Endothelial cell of umbilical vein (primary cell): ENCODE measurements around the gene MIEF1. TPM values are rescaled to one million over a fixed set of nuclear protein-coding genes. Genes with fewer than 3 reads are reported as not detected.

Source experiments
- BruUV-seq: library from RNA; stranded (reverse); fragments of 400-500 nt; replicated peaks from 2 replicates; lab custom pipeline; 2021; lab: Mats Ljungman, UMichigan
- CTCF ChIA-PET: fragments of 300-600, 350-600 bp; sonication (Branson Sonifier 250); formaldehyde crosslinking; loops from one replicate; lab custom pipeline; 2021; ENCODE audit warnings: antibody characterized with exemption, inconsistent platforms; lab: Charles Lee
- POLR2A ChIA-PET: fragments of 300-600, 350-600 bp; sonication (Branson Sonifier 250); formaldehyde crosslinking; loops from one replicate; lab custom pipeline; 2021; ENCODE audit warnings: antibody characterized with exemption, inconsistent platforms; lab: Charles Lee
- DNase-seq: peaks from one replicate; pipeline ENCODE4 v3.0.0-alpha.2; 2011; ENCODE audit warnings: low read depth, low spot score
- FAIRE-seq: peaks from 2 replicates; lab custom pipeline; 2011; peaks lifted over from hg19 to GRCh38; lab: Jason Lieb, UNC
- H2AFZ ChIP-seq: 2 replicates; pipeline ENCODE4 v1.6.0; 2012; ENCODE audit warnings: low read depth, low read length, control low read depth, inconsistent platforms
- H3K27ac ChIP-seq: 2 replicates; pipeline ENCODE4 v1.5.1; 2011; ENCODE audit warnings: low read depth, mild to moderate bottlenecking, control low read depth, low read length, moderate library complexity; ENCODE audit not compliant: insufficient read depth
- H3K27me3 ChIP-seq, 2 experiments: 2 replicates each; pipeline versions ENCODE4 v1.6.0 to v1.6.1; 2011; ENCODE audit warnings: low read length in 2 of 2, mixed read lengths in 1 of 2; ENCODE audit not compliant: control insufficient read depth in 2 of 2, insufficient read depth in 2 of 2
- H3K36me3 ChIP-seq, 2 experiments: 2 replicates in 1 of 2; 3 replicates in 1 of 2; pipeline ENCODE4 v1.5.1; 2011; ENCODE audit warnings: low read length in 2 of 2, mild to moderate bottlenecking in 1 of 2, moderate library complexity in 1 of 2; ENCODE audit not compliant: control insufficient read depth in 2 of 2, insufficient read depth in 2 of 2; ENCODE audit errors: extremely low read depth in 1 of 2
- H3K4me1 ChIP-seq: 3 replicates; pipeline ENCODE4 v1.5.1; 2011; ENCODE audit warnings: mild to moderate bottlenecking, low read length; ENCODE audit not compliant: control insufficient read depth, insufficient read depth; ENCODE audit errors: extremely low read depth
- H3K4me2 ChIP-seq: 2 replicates; pipeline ENCODE4 v1.6.1; 2011; ENCODE audit warnings: low read length, control low read depth, mixed read lengths; ENCODE audit not compliant: insufficient read depth
- H3K4me3 ChIP-seq, 3 experiments: fragments of 200-600 bp in 1 of 3; sonication (generic), shearing (Covaris generic) in 1 of 3; replicated peaks in 1 of 3; 2 replicates each; pipeline ENCODE4 v1.5.1; 2011 to 2016; ENCODE audit warnings: control low read depth in 3 of 3, low read length in 3 of 3, mild to moderate bottlenecking in 2 of 3, inconsistent platforms in 1 of 3, low read depth in 1 of 3, moderate library complexity in 1 of 3; ENCODE audit not compliant: insufficient read depth in 1 of 3
- H3K79me2 ChIP-seq: 2 replicates; pipeline ENCODE4 v1.6.0; 2012; ENCODE audit warnings: low read length, inconsistent platforms; ENCODE audit not compliant: control insufficient read depth, insufficient read depth
- H3K9ac ChIP-seq: replicated peaks from 2 replicates; pipeline ENCODE3; 2011; ENCODE audit warnings: low read length, control low read depth; ENCODE audit not compliant: insufficient read depth; ENCODE audit errors: extremely low read depth
- H3K9me1 ChIP-seq: replicated peaks from 3 replicates; pipeline ENCODE4 v1.6.0; 2011; ENCODE audit warnings: mild to moderate bottlenecking, low read length; ENCODE audit not compliant: control insufficient read depth, insufficient read depth; ENCODE audit errors: extremely low read depth
- H3K9me3 ChIP-seq: replicated peaks from 2 replicates; pipeline ENCODE4 v1.5.1; 2012; ENCODE audit warnings: low read length, inconsistent platforms; ENCODE audit not compliant: control insufficient read depth, insufficient read depth
- H4K20me1 ChIP-seq: replicated peaks from 2 replicates; pipeline ENCODE3; 2011; ENCODE audit warnings: mild to moderate bottlenecking, low read length; ENCODE audit not compliant: control insufficient read depth, insufficient read depth; ENCODE audit errors: extremely low read depth
- EZH2 ChIP-seq: IDR thresholded peaks from 2 replicates; pipeline ENCODE4 v1.6.1; 2012; ENCODE audit warnings: borderline replicate concordance, low read depth, mild to moderate bottlenecking, moderate library complexity, low read length, inconsistent platforms; ENCODE audit not compliant: severe bottlenecking
- FOS ChIP-seq: IDR thresholded peaks from 2 replicates; pipeline ENCODE4 v1.6.1; 2011; ENCODE audit warnings: mild to moderate bottlenecking, low read length, moderate library complexity, borderline replicate concordance; ENCODE audit not compliant: insufficient read depth
- GATA2 ChIP-seq: IDR thresholded peaks from 2 replicates; pipeline ENCODE4 v1.7.0; 2011; ENCODE audit warnings: low read depth, mild to moderate bottlenecking, moderate library complexity, mixed read lengths, low read length; ENCODE audit not compliant: insufficient read length, insufficient read depth
- JUN ChIP-seq: IDR thresholded peaks from 2 replicates; pipeline ENCODE4 v1.6.1; 2011; ENCODE audit warnings: borderline replicate concordance, low read depth; ENCODE audit not compliant: insufficient read length, insufficient read depth
- MYC ChIP-seq: IDR thresholded peaks from one replicate; pipeline ENCODE4 v1.6.1; 2011; ENCODE audit warnings: mild to moderate bottlenecking, low read depth, low read length
- POLR2A ChIP-seq: IDR thresholded peaks from 2 replicates; pipeline ENCODE4 v1.6.1; 2012; ENCODE audit warnings: low read depth, mild to moderate bottlenecking, control low read depth, low read length
- POLR2AphosphoS5 ChIP-seq: IDR thresholded peaks from 2 replicates; pipeline ENCODE4 v1.6.1; 2012; ENCODE audit warnings: low read depth, mild to moderate bottlenecking, control low read depth, low read length, moderate library complexity; ENCODE audit not compliant: insufficient read depth
- dilution Hi-C: fragments of 300-500 bp; cut with MboI; formaldehyde crosslinking; loops from one replicate; pipeline ENCODE4 v1.15.0; 2019; ENCODE audit warnings: low sequenced_read_pairs; ENCODE audit not compliant: extremely low pct_ligation_motif_present
- intact Hi-C: fragments of 100-400 bp; cut with micrococcal nuclease; formaldehyde crosslinking; loops from one replicate; pipeline ENCODE4 v1.10.0; 2022
- polyA plus RNA-seq, 4 experiments: library from polyadenylated mRNA; depleted of rRNA in 3 of 4; stranded (reverse) in 3 of 4; unstranded in 1 of 4; fragments of >200 nt; gene quantifications; 2 replicates each; pipeline versions ENCODE4 v1.2.1 to v1.2.3, GENCODE V29; 2011 to 2012; ENCODE audit warnings: missing spikeins in 1 of 4
- total RNA-seq: library from RNA; stranded (reverse); gene quantifications from 2 replicates; pipeline ENCODE4 v1.2.3, GENCODE V29; 2021
- TF ChIP-seq, protein P1 (sequence below), 2 donors: IDR thresholded peaks; 1 replicate in 1 of 2; 2 replicates in 1 of 2; pipeline ENCODE4 v1.5.1; 2011; ENCODE audit warnings: low read length in 2 of 2, mild to moderate bottlenecking in 2 of 2, moderate library complexity in 2 of 2, control low read depth in 1 of 2, inconsistent platforms in 1 of 2, low read depth in 1 of 2; ENCODE audit not compliant: insufficient read depth in 1 of 2; ENCODE audit errors: extremely low read depth in 1 of 2
- TF ChIP-seq, protein P2 (sequence below): IDR thresholded peaks from 2 replicates; pipeline ENCODE4 v1.6.1; 2011; ENCODE audit not compliant: insufficient read depth, insufficient read length

Gene MIEF1
- total and polyA plus RNA-seq, 2 donors (not counting 3 experiments of a cell fraction or from before 2014, with no cell fraction given): 14.2 to 31.1 TPM

- CTCF ChIA-PET: no interaction called here
- no TSS peak for BruUV-seq
- no peak for TF ChIP-seq EZH2
- no peak for TF ChIP-seq FOS
- TF ChIP-seq MYC: no peak
- no peak for TF ChIP-seq JUN
- no peak for TF ChIP-seq POLR2AphosphoS5
- TF ChIP-seq POLR2A: no peak
- no peak for TF ChIP-seq GATA2
- TF ChIP-seq, protein P1, sequence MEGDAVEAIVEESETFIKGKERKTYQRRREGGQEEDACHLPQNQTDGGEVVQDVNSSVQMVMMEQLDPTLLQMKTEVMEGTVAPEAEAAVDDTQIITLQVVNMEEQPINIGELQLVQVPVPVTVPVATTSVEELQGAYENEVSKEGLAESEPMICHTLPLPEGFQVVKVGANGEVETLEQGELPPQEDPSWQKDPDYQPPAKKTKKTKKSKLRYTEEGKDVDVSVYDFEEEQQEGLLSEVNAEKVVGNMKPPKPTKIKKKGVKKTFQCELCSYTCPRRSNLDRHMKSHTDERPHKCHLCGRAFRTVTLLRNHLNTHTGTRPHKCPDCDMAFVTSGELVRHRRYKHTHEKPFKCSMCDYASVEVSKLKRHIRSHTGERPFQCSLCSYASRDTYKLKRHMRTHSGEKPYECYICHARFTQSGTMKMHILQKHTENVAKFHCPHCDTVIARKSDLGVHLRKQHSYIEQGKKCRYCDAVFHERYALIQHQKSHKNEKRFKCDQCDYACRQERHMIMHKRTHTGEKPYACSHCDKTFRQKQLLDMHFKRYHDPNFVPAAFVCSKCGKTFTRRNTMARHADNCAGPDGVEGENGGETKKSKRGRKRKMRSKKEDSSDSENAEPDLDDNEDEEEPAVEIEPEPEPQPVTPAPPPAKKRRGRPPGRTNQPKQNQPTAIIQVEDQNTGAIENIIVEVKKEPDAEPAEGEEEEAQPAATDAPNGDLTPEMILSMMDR (IDR thresholded peaks at IDR 0.05; ENCODE audit: extremely low read depth in 1 of 2, insufficient read depth in 1 of 2, low read depth in 1 of 2, low read length in 2 of 2): no peak
- TF ChIP-seq, protein P2, sequence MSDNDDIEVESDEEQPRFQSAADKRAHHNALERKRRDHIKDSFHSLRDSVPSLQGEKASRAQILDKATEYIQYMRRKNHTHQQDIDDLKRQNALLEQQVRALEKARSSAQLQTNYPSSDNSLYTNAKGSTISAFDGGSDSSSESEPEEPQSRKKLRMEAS: no peak
- Histone ChIP-seq H2AFZ (no peak overlapping the region), H4K20me1 (no peaks in the 10 kb centered on the region), H3K9me3 (no peaks in the 10 kb centered on the region), H3K9me1 (no peaks in the 10 kb centered on the region), H3K36me3 (no peaks in the 10 kb centered on the region), H3K4me2 (no peak overlapping the region), H3K27ac (no peak overlapping the region), H3K9ac (no peak overlapping the region), H3K4me3 (no peak overlapping the region), H3K27me3 (peaks cover 6 to 7% of the 10 kb centered on the region in 2 experiments), H3K79me2 (no peaks in the 10 kb centered on the region), H3K4me1 (no peaks in the 10 kb centered on the region)
- intact Hi-C loops: no loop called here
- no peak for FAIRE-seq
- dilution Hi-C loops: no loop called here
- POLR2A ChIA-PET: interaction anchor here (0.5 kb wide), 1 partner anchor 12 kb away, joined by 6 read pairs; no protein-coding TSS in a partner anchor
- DNase-seq: no peak
Measured at GRCh38 chr22:39463277-39463676, 38.8 kb upstream of the MIEF1 start.
